Activated T-helper 1 cell treated with anti-CD3 and anti-CD28 coated beads, Interleukin-12 subunit alpha, Interleukin-12 subunit beta, Interleukin-2, Interleukin-4 antibody, amounts not matched to agents 30 ng/mL and 10 ng/mL and 1 ng/mL, durations not matched to agents 14 hours and 24 hours and 36 hours (primary cell): ENCODE measurements around the gene PKN1. TPM values are rescaled to one million over a fixed set of nuclear protein-coding genes. Genes with fewer than 3 reads are reported as not detected.

ENCODE experiments used
- DNase-seq: peaks from one replicate; pipeline ENCODE4 v3.0.0; 2021; ENCODE audit warnings: low spot score
- H3K27ac Mint-ChIP-seq: one replicate; pipeline ENCODE4 v1.8.0; 2021; ENCODE audit warnings: mild to moderate bottlenecking, mixed read lengths
- H3K27me3 Mint-ChIP-seq: one replicate; pipeline ENCODE4 v1.8.0; 2022; ENCODE audit warnings: mild to moderate bottlenecking, moderate library complexity, mixed read lengths; ENCODE audit not compliant: insufficient read depth
- H3K36me3 Mint-ChIP-seq: one replicate; pipeline ENCODE4 v1.8.0; 2021; ENCODE audit warnings: low read depth, mixed read lengths
- H3K4me1 Mint-ChIP-seq: one replicate; pipeline ENCODE4 v1.8.0; 2021; ENCODE audit warnings: low read depth, mixed read lengths
- H3K4me3 Mint-ChIP-seq: one replicate; pipeline ENCODE4 v1.8.0; 2021; ENCODE audit warnings: mild to moderate bottlenecking, moderate library complexity, mixed read lengths
- H3K9me3 Mint-ChIP-seq: one replicate; pipeline ENCODE4 v1.8.0; 2021; ENCODE audit warnings: mixed read lengths
- intact Hi-C: fragments of 100-400 bp; cut with micrococcal nuclease; formaldehyde crosslinking; loops from one replicate; pipeline ENCODE4 v1.15.1; 2024
- total RNA-seq: library from RNA; stranded (reverse); gene quantifications from 2 replicates; pipeline ENCODE4 v1.2.3, GENCODE V29; 2022

The PKN1 gene
- total RNA-seq, 1 donor from 2014 or later, result 180 TPM

DNA sequence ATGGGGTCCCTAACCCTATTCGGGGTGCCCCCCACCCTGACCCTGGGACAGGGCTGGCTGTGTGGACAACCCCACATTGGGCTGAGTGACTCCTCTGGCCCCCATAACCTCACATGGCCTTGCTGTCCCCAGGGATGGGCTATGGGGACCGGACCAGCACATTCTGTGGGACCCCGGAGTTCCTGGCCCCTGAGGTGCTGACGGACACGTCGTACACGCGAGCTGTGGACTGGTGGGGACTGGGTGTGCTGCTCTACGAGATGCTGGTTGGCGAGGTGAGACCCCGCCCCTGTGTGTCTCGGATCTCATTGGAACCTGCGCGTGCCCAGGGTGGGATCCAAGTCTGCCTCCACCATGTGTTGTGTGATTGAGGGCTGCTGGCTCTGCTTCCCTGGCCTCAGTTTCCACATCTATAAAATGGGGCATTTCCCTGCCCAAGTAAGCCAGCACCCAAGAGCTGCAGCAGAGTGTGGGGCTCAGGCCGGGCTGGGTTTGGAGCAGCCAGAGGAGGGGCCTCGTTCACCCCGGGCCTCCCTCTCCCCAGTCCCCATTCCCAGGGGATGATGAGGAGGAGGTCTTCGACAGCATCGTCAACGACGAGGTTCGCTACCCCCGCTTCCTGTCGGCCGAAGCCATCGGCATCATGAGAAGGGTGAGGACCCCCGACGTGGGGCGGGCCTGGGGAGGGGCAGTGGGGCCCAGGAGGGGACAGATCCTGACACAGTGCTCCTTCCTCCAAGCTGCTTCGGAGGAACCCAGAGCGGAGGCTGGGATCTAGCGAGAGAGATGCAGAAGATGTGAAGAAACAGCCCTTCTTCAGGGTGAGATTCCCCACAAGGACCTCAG, 37.1 kb downstream of the PKN1 start:
- no peak for DNase-seq
- peaks cover 15% of the 10 kb centered on the region for H3K36me3 Mint-ChIP-seq
- H3K27me3 Mint-ChIP-seq, result peaks cover 15% of the 10 kb centered on the region
- no peak overlapping the region for H3K4me3 Mint-ChIP-seq
- intact Hi-C loops, result loop anchor here (5.0 kb wide), 1 partner anchor 108 kb away; no protein-coding TSS in a partner anchor
- peaks cover 15% of the 10 kb centered on the region for H3K4me1 Mint-ChIP-seq
- H3K27ac Mint-ChIP-seq, result no peak overlapping the region
- no peaks in the 10 kb centered on the region for H3K9me3 Mint-ChIP-seq

DNA sequence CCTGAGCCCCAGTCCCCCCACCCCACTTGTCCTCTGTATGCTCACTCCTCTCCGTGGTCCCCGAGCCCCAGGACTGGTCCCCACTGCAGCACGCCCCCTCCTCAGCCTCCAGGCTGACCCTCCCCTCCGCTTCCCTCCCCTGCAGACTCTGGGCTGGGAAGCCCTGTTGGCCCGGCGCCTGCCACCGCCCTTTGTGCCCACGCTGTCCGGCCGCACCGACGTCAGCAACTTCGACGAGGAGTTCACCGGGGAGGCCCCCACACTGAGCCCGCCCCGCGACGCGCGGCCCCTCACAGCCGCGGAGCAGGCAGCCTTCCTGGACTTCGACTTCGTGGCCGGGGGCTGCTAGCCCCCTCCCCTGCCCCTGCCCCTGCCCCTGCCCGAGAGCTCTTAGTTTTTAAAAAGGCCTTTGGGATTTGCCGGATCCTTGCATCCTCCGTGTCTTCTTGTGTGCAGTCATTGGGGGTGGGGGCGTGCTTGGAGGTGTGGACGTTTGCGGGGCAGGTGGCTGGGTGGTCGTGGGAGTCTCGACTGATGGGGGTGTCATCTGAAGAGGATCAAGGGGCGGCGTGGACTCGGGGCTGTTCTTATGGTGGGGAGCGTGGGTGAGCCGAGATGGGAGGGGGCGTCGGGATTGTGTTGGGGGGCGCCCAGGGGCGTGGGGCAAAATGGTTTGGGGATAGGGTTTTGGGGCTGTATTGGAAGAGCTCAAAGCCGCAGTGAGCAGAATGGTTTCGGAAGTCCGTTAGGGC, 38.5 kb downstream of the PKN1 start:
- Mint-ChIP-seq H3K4me1 (peaks cover 29% of the 10 kb centered on the region), H3K36me3 (peaks cover 12% of the 10 kb centered on the region), H3K27me3 (peaks cover 17% of the 10 kb centered on the region), H3K9me3 (no peaks in the 10 kb centered on the region), H3K4me3 (no peak overlapping the region), H3K27ac (no peak overlapping the region)
- no peak for DNase-seq
- intact Hi-C loops, result loop anchor here (1.0 to 5.0 kb wide), 2 partner anchors 39 to 109 kb away; no protein-coding TSS in a partner anchor

DNA sequence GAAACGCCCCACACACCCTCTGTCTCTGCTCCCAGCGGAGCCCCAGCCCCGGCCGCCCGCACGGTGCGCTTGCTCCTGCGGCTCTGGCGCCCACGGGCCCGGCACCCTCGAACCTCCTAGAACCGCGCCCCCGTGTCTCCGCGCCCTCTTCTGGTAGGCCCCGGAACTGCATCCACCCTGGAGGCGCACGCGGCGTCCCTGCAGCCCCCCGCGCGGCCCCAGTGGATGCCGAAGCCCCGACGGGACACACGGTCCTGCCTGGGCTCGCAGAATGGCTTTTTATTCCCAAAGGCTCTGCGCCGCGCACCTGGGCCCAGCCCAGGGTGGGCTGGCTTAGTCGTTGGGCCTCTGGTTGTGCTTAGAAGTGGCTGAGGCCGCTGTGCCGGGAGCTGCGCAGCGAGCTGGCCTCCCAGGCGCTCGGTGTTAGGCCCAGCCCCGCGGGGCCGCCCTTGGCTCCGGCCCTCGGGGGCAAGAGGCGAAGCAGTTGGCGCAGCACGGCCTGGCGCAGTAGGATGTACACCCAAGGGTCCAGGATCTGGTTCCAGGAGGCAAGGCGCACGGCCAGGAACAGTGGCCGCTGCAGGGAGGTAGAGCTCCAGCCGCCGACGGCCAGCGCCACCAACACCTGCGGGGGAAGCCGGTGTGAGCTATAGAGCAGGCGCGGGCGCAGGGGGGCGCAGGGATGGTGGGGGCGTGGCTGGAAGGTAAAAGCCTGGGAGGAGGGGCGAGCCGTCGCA, 39.3 kb downstream of the PKN1 start:
- H3K27ac Mint-ChIP-seq, result no peak overlapping the region
- H3K27me3 Mint-ChIP-seq, result peaks cover 17% of the 10 kb centered on the region
- no peaks in the 10 kb centered on the region for H3K9me3 Mint-ChIP-seq
- peaks cover 31% of the 10 kb centered on the region for H3K4me1 Mint-ChIP-seq
- intact Hi-C loops, result loop anchor here (1.0 to 5.0 kb wide), 2 partner anchors 40 to 110 kb away; no protein-coding TSS in a partner anchor
- peak; percentile 73 for DNase-seq
- H3K36me3 Mint-ChIP-seq, result peaks cover 9% of the 10 kb centered on the region
- peak overlapping the region; percentile 47 for H3K4me3 Mint-ChIP-seq

DNA sequence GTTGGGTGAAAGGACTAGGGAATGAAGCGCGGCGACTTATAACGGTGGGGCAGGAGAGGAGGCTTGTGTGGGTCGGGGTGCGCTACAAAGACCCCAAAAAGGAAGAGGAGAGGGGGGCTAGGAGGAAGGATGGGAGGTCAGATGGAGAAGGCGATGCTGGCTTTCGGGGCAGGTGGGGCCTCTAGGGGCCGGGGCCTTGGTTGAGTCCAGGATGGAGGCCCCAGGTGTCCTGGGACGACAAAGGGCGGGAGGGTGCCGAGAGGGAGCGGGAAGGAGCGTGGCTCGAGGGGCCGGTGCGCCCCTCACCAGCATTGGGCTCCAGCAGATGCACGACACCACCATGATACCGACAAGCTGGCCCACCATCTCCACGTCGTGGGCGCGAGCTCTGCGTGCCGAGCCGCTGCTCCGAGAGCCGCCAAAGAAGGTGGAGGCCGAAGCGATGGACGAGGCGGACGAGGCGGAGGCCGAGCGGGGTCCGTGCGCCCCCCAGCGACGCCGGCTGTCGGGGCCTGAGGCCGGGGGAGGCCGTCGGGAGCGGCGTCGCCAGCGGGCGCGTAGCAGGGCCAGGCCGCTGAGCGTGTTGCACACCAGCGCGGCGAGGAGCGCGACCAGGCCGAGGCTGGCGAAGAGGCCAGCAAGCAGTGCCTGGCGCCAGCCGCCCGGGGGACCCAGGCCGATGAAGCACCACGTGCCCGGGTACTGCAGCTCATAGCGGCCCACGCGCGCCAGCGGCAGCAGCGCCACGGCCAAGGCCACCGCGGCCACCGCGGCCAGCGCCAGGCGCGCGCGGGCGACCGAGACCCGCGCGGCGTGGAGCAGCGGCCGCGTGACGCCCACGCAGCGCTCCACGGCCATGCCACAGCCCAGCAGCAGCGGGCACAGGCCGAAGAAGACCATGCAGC, 40.2 kb downstream of the PKN1 start:
- Mint-ChIP-seq H3K27ac (peak overlapping the region; percentile 29), H3K4me3 (peak overlapping the region; percentile 47)

DNA sequence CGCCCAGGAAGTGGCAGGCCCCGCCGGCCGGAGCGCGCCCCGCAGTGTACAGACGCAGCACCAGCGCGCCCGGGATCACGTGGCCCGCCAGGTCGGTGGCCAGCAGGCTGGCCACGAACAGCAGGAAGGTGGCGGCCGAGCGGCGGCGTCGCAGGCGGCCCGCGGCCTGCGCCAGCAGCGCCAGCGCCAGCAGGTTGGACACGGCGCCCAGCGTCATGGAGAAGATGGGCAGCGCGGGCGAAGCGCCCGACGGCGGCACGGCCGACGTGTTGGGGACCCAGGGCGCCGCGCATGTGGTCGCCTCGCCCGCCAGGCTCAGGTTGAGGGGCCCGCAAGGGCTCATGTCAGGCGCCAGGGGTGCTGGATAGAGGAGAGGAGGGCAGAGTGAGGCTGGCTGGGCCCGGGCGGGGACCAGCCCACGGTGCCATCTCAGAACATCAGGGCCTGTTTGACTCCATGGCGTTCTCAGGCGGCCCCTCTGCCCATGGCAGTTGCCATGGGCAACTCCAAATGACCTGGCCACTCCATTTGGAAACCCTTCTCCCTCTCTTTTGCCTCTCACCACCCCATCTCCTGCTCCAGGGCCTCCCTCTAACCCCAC, 41.0 kb downstream of the PKN1 start:
- intact Hi-C loops, result loop anchor here (5.0 kb wide), 1 partner anchor 112 kb away; no protein-coding TSS in a partner anchor
- Mint-ChIP-seq H3K27me3 (peaks cover 17% of the 10 kb centered on the region), H3K36me3 (peaks cover 6% of the 10 kb centered on the region), H3K4me1 (peaks cover 31% of the 10 kb centered on the region), H3K4me3 (peak overlapping the region; percentile 32), H3K27ac (no peak overlapping the region), H3K9me3 (no peaks in the 10 kb centered on the region)
- no peak for DNase-seq

More for the DNA sequence above, 40.2 kb downstream of the PKN1 start:
- Mint-ChIP-seq H3K36me3 (peaks cover 9% of the 10 kb centered on the region), H3K4me1 (peaks cover 31% of the 10 kb centered on the region), H3K9me3 (no peaks in the 10 kb centered on the region), H3K27me3 (peaks cover 17% of the 10 kb centered on the region)
- DNase-seq, result no peak
- intact Hi-C loops, result loop anchor here (5.0 kb wide), 1 partner anchor 111 kb away; no protein-coding TSS in a partner anchor

DNA sequence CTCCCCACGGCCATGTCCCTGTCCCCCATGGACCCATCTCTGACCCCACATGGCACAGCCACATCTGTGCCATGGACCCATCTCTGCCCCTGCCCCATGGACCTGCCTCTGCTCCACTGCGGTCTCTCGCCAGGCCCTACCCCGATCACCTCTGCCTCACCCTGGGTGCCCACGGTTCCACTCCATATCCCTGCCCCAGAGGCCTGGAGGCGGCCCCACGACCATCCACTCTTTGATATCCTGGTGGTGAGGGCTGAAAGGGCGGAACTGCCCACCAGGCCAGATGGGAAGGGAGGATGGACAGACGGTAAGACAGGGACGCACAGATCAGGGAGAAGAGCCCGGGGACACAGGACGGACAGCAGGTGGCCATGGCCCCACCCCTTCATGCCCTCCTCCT, 41.7 kb downstream of the PKN1 start:
- Mint-ChIP-seq H3K9me3 (no peaks in the 10 kb centered on the region), H3K27ac (peak overlapping the region; percentile 4), H3K36me3 (peaks cover 6% of the 10 kb centered on the region), H3K4me1 (peaks cover 31% of the 10 kb centered on the region), H3K4me3 (peak overlapping the region; percentile 32), H3K27me3 (peaks cover 17% of the 10 kb centered on the region)
- DNase-seq, result no peak
- intact Hi-C loops, result loop anchor here (5.0 kb wide), 2 partner anchors 113 to 338 kb away; partner anchors contain the start of gene ASF1B

DNA sequence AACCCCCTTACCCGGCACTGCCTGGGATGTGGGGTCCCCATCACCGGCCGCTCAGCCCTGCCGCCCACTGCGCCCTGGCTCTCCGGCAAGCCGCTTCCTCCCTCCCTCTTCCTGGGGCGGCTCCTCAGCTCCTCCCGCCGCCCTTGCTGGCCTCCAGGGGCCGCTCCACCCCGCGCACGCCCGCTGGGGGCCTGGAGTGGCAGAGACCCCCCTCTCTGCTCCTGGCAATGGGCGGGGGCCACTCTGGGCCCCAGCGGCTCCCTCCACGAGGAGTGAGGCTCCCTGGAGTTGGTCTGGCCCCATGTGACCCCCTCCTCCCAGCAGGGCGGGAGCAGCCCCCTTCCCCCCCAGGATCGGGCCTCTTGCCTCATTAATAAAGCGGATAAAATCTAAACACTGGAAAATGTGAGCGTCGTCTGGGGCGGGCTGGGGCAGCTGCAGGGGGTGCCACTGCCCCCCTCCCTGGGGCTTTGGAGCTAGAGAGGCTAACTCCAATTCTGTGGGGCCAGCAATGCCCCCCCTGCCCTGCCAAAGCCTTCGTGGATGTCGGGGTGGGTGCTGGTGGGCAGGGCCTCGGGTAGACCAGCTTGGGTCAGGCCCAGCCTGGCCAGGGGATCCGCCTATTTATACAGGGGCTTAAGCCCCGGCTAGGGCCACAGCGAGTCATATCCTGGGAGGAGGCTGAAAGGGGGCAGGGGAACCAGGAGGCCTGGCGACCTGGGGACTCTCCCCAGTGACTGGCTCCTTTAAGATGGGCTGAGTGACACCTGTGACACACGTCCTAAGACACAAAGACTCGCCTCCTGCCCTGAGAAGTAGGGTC, 42.4 kb downstream of the PKN1 start, which contains the start of gene PTGER1:
TSS of gene PTGER1 (minus strand) at position 104 of the 823 bp plus-strand sequence. CDS start 1,034 bp downstream, outside the sequence.
- peak within 1 kb of the TSS; percentile 50 for H3K4me3 Mint-ChIP-seq
- H3K4me1 Mint-ChIP-seq, result peaks cover 31% of the 10 kb centered on the region
- peaks cover 6% of the 10 kb centered on the region for H3K36me3 Mint-ChIP-seq
- H3K27ac Mint-ChIP-seq, result peak within 1 kb of the TSS; percentile 40
- peak; percentile 22 for DNase-seq
- no peaks in the 10 kb centered on the region for H3K9me3 Mint-ChIP-seq
- H3K27me3 Mint-ChIP-seq, result peaks cover 17% of the 10 kb centered on the region
- intact Hi-C loops, result loop anchor here (5.0 kb wide), 1 partner anchor 338 kb away; the partner anchor contains the start of gene ASF1B

DNA sequence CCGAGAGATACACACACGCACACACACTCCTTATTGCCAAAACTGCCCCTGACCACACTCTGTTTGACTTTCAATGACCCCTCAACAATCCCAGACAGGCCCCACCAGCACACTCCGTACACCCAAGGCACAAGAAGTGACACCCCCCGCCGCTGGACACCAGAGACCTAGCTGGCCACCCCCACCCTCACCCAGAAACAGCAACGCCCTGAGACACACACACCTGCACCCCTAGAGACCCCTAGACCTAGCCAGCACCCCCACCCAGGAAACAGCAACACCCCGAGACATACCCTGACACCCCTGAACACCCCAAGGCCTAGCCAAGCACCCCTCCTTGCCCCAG, 43.2 kb downstream of the PKN1 start:
- H3K4me1 Mint-ChIP-seq, result peaks cover 31% of the 10 kb centered on the region
- peaks cover 17% of the 10 kb centered on the region for H3K27me3 Mint-ChIP-seq
- H3K9me3 Mint-ChIP-seq, result no peaks in the 10 kb centered on the region
- intact Hi-C loops, result loop anchor here (5.0 kb wide), 1 partner anchor 339 kb away; the partner anchor contains the start of gene ASF1B
- H3K27ac Mint-ChIP-seq, result peak overlapping the region; percentile 40
- no peak for DNase-seq
- peak overlapping the region; percentile 50 for H3K4me3 Mint-ChIP-seq
- H3K36me3 Mint-ChIP-seq, result peaks cover 3% of the 10 kb centered on the region

DNA sequence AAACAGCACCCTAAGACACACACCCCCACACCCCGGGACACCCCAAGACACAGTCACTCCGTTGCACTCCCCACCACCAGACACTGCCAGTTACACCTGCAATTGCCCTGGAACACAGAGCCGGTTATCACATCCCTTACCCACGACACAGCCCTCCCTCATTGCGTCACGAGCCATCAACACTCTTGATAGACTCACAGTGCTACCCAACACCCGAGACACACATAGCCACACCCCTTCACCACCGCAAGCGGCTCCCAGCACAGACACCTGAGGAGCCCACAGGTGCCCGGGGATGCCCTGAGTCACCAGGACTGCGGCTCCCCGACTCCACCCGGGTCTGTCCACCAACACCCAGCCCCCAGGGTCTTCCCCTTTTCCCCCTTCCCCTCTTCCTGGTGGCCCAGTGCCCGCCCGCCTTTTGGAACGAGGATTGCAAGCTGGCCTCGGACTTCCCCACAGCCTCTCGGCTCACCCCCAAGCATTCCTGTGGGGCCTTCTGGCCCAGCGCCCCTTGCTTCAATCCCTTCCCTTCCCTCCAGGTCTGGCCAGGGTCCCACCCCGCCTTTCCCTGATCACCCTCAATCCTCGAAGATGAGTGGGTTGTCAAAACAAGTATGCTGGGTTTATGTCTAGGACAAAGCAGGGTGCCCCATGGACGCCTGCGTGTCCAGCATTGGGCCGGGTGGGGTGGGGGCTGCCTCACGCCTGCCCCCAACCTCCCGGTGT, 43.7 kb downstream of the PKN1 start:
- Mint-ChIP-seq H3K4me1 (peaks cover 31% of the 10 kb centered on the region), H3K4me3 (no peak overlapping the region), H3K27me3 (peaks cover 17% of the 10 kb centered on the region), H3K9me3 (no peaks in the 10 kb centered on the region), H3K36me3 (peaks cover under 1% of the 10 kb centered on the region), H3K27ac (no peak overlapping the region)
- intact Hi-C loops, result loop anchor here (5.0 kb wide), 1 partner anchor 340 kb away; the partner anchor contains the start of gene ASF1B
- no peak for DNase-seq

DNA sequence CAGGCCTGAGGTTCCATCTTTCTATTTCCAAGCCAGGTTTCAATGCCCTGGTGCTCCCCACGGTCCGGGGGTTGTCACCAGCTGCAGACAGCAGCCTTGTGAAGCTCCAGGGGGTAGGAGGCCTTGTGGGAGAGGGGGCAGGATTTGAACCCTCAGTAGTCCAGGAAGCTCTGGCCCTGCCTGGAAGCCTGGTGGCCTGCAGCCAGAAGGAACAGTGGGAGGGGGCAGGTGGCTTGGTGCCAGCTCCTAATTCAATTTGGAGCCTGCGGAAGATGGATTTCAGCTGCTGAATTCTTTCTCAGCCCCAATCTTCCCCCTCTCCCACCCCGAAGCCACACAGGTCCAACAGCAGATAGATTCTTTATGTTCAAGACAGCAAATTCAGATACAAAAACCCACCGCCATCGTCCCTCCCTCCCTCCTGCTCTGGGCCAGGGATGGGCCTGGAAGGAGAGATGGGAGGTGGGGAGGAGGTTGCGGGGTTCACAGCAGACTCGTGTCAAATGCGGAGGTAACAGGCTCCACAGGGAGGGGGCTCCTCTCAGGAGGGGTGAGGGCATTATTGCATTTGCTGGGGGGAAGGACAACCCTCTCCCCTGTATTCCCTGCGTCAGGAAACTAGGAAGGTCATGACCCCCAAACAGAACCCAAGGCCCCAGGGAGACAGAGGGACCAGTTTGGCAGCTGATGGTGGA, 44.5 kb downstream of the PKN1 start:
- peaks cover 31% of the 10 kb centered on the region for H3K4me1 Mint-ChIP-seq
- intact Hi-C loops, result loop anchor here (5.0 kb wide), 1 partner anchor 340 kb away; the partner anchor contains the start of gene ASF1B
- H3K36me3 Mint-ChIP-seq, result no peaks in the 10 kb centered on the region
- H3K9me3 Mint-ChIP-seq, result no peaks in the 10 kb centered on the region
- peaks cover 16% of the 10 kb centered on the region for H3K27me3 Mint-ChIP-seq
- DNase-seq, result no peak
- H3K27ac Mint-ChIP-seq, result no peak overlapping the region
- no peak overlapping the region for H3K4me3 Mint-ChIP-seq
